Kidney glomerular epithelial cell (primary cell): ENCODE measurements around the gene TANC1.
"Not testable (repeated sequence)": the region's sequence is repeated elsewhere in the genome, so short reads cannot be mapped to it uniquely, and the experiment has no call there.

Experiments
- DNase-seq: peaks from one replicate; lab custom pipeline; 2025; lab: John Stamatoyannopoulos, UW

TANC1 gene

DNA sequence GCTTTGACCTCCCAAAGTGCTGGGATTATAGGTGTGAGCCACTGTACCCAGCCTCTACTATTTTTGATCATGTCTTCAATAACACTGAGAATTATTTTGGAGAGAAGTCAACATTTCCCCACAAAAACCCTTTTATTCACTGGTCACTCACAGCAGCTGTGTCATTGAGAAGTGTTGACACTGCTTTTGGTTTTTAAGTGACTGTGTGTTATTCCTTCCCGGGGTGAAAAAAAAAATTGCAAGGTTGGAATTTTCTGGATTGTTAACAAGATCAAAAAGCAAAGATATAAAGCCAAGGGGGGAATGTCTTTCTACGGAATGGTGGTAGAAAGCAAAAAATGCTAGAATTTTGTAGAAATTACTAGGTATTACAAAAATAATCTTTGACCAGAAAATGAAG, 61.5 kb downstream of the TANC1 start:
- DNase-seq, result no peak

DNA sequence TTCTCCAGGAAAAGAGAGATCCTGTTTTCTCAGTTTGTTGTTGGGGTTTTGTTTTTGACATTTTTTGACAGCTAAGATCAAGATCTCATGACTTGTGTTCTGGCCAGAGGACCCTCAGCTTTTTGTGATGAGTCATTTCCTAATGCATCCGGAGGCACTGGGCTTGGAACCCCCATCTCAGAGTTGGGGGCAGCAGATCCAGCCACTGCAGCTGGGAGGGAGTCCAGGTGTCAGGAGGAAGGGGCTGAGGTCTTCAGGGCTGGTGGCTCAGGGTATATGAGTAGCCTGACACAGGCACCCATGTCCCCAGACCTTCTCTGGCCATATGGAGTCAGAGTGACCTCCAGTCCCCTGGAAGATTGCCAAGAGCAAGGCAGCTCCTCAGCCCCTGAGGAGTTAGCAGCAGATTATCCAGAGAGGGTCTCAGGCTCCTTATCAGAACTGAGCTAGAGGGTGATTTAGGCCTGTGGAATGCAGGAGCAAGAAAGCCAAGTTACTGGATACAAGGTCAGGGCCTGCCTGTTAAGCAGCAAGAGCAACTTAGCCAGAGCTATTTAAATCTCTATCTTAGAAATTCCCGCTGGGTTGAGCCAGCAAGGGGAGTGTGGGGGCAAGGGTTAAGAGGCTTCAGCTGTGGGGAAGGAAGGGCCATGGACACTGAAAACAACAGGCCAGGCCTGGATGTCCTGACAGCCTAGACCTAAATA, 62.4 kb downstream of the TANC1 start:
- DNase-seq, result peak; percentile 69

DNA sequence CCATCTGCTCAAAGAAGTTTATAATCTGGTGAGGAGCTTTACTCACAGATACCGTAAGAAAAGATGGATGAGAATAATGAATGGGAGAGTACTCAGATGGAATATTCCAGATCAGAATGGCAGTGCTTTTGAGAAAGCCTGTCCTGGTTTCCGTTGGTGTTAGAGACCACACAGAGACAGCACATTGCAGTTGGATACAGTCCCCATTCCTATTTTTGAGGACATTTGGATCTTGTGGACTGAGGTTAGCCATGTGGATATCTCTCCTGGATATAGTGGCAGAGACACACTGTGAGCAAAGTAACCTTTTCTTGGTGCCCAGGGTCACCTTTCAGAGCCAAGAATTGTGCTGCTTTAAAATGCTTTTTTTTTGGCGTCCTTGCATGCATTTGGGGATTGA, 63.7 kb downstream of the TANC1 start:
- DNase-seq, result no peak

GRCh38 chr2:159032580-159032979, 64.1 kb downstream of the TANC1 start:
- DNase-seq, result no peak

- no peak for DNase-seq
Measured at GRCh38 chr2:159034713-159035112, 66.3 kb downstream of the TANC1 start.

DNA sequence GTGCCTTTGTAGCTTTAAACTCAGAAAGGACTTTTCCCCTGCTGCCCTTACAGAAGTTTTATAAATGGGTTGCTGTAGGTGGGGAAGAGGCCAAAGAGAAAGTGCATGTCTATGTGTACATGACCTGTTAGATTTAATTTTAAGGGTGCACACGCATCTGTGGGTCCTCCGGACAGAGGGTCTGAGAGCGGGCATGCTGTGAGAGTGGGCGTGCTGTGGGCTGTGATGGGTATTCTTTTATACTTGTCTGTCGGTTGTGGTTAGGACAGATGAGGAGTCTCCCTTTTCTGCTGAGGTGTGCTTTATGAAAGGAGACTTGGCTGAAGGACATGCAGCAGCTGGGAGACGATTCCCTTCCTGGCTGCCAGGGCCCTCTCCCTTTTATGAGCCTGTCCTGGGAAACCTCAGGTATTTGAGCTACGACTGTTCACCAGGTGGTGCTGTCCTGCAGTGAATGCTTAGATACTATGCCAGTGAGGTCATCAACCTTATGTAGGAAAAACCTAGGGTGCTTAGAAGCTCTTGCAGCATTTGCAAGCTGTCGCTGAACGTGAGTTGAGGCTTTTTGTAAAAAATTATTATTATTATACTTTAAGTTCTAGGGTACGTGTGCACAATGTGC, 67.5 kb downstream of the TANC1 start:
- peak; percentile 79 for DNase-seq

- not testable (repeated sequence) for DNase-seq
Measured at GRCh38 chr2:159036461-159036860, 68.0 kb downstream of the TANC1 start.

DNA sequence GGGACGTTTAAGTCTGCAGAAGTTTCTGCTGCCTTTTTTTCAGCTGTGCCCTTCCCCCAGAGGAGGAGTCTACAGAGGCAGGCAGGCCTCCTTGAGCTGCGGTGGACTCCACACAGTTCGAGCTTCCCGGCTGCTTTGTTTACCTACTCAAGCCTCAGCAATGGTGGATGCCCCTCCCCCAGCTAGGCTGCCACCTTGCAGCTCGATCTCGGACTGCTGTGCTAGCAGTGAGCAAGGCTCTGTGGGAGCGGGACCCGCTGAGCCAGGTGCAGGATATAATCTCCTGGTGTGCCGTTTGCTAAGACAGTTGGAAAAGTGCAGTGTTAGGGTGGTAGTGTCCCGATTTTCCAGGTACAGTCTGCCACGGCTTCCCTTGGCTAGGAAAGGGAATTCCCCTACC, 72.9 kb downstream of the TANC1 start:
- not testable (repeated sequence) for DNase-seq

- no peak for DNase-seq
Measured at GRCh38 chr2:159042115-159042850, 73.8 kb downstream of the TANC1 start.

GRCh38 chr2:159043710-159044109, 75.3 kb downstream of the TANC1 start:
- DNase-seq, result no peak

DNA sequence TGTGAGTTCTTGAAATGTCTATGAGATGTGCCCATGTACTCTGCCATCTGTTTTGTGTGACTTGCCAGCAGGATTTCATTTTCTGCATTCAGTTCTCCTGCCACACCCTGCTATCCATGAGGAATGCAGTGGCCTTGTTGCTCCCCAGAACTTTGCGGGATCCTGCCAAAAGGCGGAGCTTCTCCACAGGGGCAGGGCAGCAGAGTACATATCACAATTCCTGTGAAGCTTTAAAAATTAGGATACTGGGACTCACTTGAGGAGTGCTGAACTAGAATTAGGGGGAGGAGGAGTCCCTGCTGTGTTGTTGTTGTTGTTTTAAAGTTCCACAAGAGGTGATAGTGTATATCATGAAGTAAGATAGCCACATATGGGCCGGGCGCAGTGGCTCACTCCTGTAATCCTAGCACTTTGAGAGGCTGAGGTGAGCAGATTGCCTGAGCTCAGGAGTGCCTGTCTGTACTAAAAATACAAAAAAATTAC, 76.4 kb downstream of the TANC1 start:
- DNase-seq, result no peak

- DNase-seq, result no peak
Measured at GRCh38 chr2:159045545-159046454, 77.4 kb downstream of the TANC1 start.

- no peak for DNase-seq
Measured at GRCh38 chr2:159046966-159047365, 78.5 kb downstream of the TANC1 start.

- DNase-seq, result no peak
Measured at GRCh38 chr2:159050426-159050825, 82.0 kb downstream of the TANC1 start.

GRCh38 chr2:159051133-159051532, 82.7 kb downstream of the TANC1 start:
- DNase-seq, result no peak

DNA sequence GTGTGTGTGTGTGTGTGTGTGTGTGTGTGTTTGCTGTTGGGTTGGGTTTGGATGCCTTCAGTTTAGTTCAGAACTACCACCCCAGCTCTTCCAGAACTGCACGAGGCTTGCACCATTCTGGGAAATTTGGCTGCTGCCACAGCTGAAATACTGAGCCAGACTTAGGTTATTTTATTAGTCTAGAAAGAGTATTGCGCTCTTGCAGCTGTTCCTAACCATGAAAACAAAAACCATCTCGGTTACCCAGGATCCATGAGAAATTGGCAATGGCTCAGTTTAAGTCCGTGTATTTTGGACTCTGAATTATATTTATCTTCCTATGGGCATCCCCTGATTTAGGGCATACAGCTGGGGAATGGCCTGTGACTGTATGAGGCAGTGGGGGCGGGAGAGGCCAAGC, 83.2 kb downstream of the TANC1 start:
- no peak for DNase-seq

- no peak for DNase-seq
Measured at GRCh38 chr2:159052157-159052601, 83.7 kb downstream of the TANC1 start.

DNA sequence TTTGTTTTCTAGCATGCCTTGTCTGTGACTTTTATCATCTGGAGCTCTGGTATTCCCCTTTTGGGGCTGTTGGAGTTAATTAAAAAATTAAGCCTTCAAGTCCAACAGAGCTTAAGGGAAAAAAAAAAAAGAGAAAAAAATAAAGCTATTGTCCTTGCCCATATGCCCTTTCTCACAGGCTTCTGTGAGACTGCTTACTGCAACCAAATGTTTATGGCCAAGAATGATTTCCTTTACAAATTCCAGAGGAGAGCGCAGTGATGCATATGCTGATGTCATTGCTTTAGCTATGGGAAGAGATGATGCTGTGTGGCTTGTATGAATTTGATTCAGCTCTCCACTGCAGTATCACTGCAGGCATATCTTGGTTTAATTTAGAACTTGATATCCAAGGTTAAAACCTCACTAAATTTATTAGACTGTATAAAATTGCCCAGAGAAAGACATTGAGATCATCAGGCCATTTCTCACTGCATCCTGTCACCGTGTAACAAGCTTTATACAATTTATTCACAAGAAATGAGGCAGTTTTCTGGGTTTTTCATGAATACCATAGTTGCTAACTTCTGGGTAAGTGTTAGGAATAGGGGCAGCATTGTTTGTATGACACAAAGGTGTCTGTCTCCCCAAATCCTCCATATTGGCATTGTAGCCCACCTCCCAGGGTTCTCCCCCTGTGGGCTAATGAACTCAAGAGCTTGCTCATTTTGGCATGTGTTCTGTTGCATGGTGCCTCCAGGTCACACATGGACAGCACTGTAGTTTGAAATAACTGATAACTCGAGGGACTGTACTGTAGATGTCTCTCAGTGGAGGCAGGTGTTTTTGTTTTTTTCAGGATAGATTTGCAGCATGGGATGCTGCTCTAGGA, 85.0 kb downstream of the TANC1 start:
- DNase-seq, result no peak

DNA sequence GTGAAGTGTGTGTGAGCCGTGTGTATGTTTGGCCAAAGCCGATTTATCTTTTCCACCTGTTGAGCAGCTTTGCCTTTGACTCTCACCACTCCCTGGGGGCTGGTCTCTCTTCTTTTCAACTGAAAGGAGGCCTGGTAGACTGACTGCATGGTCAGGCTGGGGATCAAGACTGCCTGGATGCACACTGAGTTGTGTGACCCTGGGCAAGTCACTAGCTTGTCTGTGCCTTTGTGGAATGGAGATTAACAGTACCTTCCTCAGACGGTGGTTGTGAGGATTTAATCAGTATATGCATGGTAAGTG, 85.5 kb downstream of the TANC1 start:
- DNase-seq, result no peak

DNA sequence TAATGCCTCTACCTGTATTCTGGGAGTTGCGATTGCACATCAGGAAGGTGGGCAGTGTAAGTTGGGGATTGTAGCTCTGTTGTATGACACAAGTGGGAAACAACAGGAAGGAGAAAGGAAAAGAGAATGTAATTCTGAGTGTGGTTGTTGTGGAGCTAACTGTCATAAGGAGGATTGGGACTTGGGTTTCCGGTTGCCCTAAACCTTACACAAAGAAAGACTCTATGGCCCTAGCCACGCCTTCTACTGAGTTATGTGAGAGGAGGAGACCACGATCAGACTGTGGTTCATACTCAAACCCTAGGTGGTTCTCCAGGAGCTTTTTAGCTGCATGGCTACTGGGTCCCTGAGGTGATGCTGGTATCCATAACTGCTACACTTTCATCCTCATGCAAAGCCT, 86.5 kb downstream of the TANC1 start:
- no peak for DNase-seq

GRCh38 chr2:159060518-159060917, 92.1 kb downstream of the TANC1 start:
- no peak for DNase-seq
